Stimulated activated naive CD8-positive, alpha-beta T cell treated with anti-CD3 and anti-CD28 coated beads, Interleukin-15, Interleukin-2, amounts not matched to agents 100 ng/mL and 50 ng/mL, for 24 hours (primary cell): ENCODE results near the gene SULF2.

ENCODE experiments used
- H3K27ac Mint-ChIP-seq: one replicate; pipeline ENCODE4 v1.8.0; 2021; ENCODE audit warnings: mild to moderate bottlenecking, mixed read lengths
- H3K27me3 Mint-ChIP-seq: one replicate; pipeline ENCODE4 v1.8.0; 2021; ENCODE audit warnings: mixed read lengths
- H3K36me3 Mint-ChIP-seq: one replicate; pipeline ENCODE4 v1.8.0; 2021; ENCODE audit warnings: low read depth, mixed read lengths
- H3K4me1 Mint-ChIP-seq: one replicate; pipeline ENCODE4 v1.8.0; 2021; ENCODE audit warnings: low read depth, mixed read lengths
- H3K4me3 Mint-ChIP-seq: one replicate; pipeline ENCODE4 v1.8.0; 2021; ENCODE audit warnings: mild to moderate bottlenecking, mixed read lengths
- H3K9me3 Mint-ChIP-seq: one replicate; pipeline ENCODE4 v1.8.0; 2021; ENCODE audit warnings: mixed read lengths

The SULF2 gene

GRCh38 chr20:47764154-47764733 is 21.0 kb downstream of the SULF2 start:
- H3K36me3 Mint-ChIP-seq = no peaks in the 10 kb centered on the region
- H3K27me3 Mint-ChIP-seq = peaks cover 18% of the 10 kb centered on the region
- no peak overlapping the region for H3K4me3 Mint-ChIP-seq
- H3K9me3 Mint-ChIP-seq = no peaks in the 10 kb centered on the region
- no peaks in the 10 kb centered on the region for H3K4me1 Mint-ChIP-seq
- no peak overlapping the region for H3K27ac Mint-ChIP-seq

GRCh38 chr20:47762699-47763268 is 22.5 kb downstream of the SULF2 start:
- peaks cover 18% of the 10 kb centered on the region for H3K27me3 Mint-ChIP-seq
- no peaks in the 10 kb centered on the region for H3K36me3 Mint-ChIP-seq
- H3K4me3 Mint-ChIP-seq = no peak overlapping the region
- no peak overlapping the region for H3K27ac Mint-ChIP-seq
- H3K4me1 Mint-ChIP-seq = no peaks in the 10 kb centered on the region
- no peaks in the 10 kb centered on the region for H3K9me3 Mint-ChIP-seq

GRCh38 chr20:47761482-47762047 is 23.7 kb downstream of the SULF2 start:
- Mint-ChIP-seq H3K27me3 (peaks cover 18% of the 10 kb centered on the region), H3K36me3 (no peaks in the 10 kb centered on the region), H3K4me3 (no peak overlapping the region), H3K4me1 (no peaks in the 10 kb centered on the region), H3K9me3 (no peaks in the 10 kb centered on the region), H3K27ac (no peak overlapping the region)

- Mint-ChIP-seq H3K9me3 (no peaks in the 10 kb centered on the region), H3K4me1 (no peaks in the 10 kb centered on the region), H3K4me3 (no peak overlapping the region), H3K36me3 (no peaks in the 10 kb centered on the region), H3K27me3 (peaks cover 18% of the 10 kb centered on the region), H3K27ac (no peak overlapping the region)
Measured at GRCh38 chr20:47760686-47761481, 24.4 kb downstream of the SULF2 start.

- no peak overlapping the region for H3K4me3 Mint-ChIP-seq
- H3K27me3 Mint-ChIP-seq = peaks cover 18% of the 10 kb centered on the region
- H3K36me3 Mint-ChIP-seq = no peaks in the 10 kb centered on the region
- H3K4me1 Mint-ChIP-seq = no peaks in the 10 kb centered on the region
- H3K27ac Mint-ChIP-seq = no peak overlapping the region
- no peaks in the 10 kb centered on the region for H3K9me3 Mint-ChIP-seq
Measured at GRCh38 chr20:47758517-47759450, 26.5 kb downstream of the SULF2 start.

- Mint-ChIP-seq H3K4me1 (no peaks in the 10 kb centered on the region), H3K27ac (no peak overlapping the region), H3K27me3 (peaks cover 12% of the 10 kb centered on the region), H3K36me3 (no peaks in the 10 kb centered on the region), H3K9me3 (no peaks in the 10 kb centered on the region), H3K4me3 (no peak overlapping the region)
Measured at GRCh38 chr20:47757145-47758035, 27.9 kb downstream of the SULF2 start.

GRCh38 chr20:47754946-47755652 is 30.2 kb downstream of the SULF2 start:
- no peaks in the 10 kb centered on the region for H3K27me3 Mint-ChIP-seq
- no peak overlapping the region for H3K4me3 Mint-ChIP-seq
- H3K4me1 Mint-ChIP-seq = no peaks in the 10 kb centered on the region
- H3K36me3 Mint-ChIP-seq = no peaks in the 10 kb centered on the region
- H3K27ac Mint-ChIP-seq = no peak overlapping the region
- no peaks in the 10 kb centered on the region for H3K9me3 Mint-ChIP-seq

GRCh38 chr20:47754388-47754715 is 30.9 kb downstream of the SULF2 start:
- Mint-ChIP-seq H3K36me3 (no peaks in the 10 kb centered on the region), H3K4me3 (no peak overlapping the region), H3K9me3 (no peaks in the 10 kb centered on the region), H3K4me1 (no peaks in the 10 kb centered on the region), H3K27me3 (no peaks in the 10 kb centered on the region), H3K27ac (no peak overlapping the region)

GRCh38 chr20:47753576-47754387 is 31.5 kb downstream of the SULF2 start:
- no peaks in the 10 kb centered on the region for H3K27me3 Mint-ChIP-seq
- no peak overlapping the region for H3K27ac Mint-ChIP-seq
- H3K36me3 Mint-ChIP-seq = no peaks in the 10 kb centered on the region
- no peak overlapping the region for H3K4me3 Mint-ChIP-seq
- peaks cover 5% of the 10 kb centered on the region for H3K4me1 Mint-ChIP-seq
- H3K9me3 Mint-ChIP-seq = no peaks in the 10 kb centered on the region

- H3K27me3 Mint-ChIP-seq = no peaks in the 10 kb centered on the region
- H3K9me3 Mint-ChIP-seq = no peaks in the 10 kb centered on the region
- no peaks in the 10 kb centered on the region for H3K36me3 Mint-ChIP-seq
- peaks cover 13% of the 10 kb centered on the region for H3K4me1 Mint-ChIP-seq
- no peak overlapping the region for H3K4me3 Mint-ChIP-seq
- no peak overlapping the region for H3K27ac Mint-ChIP-seq
Measured at GRCh38 chr20:47751449-47751848, 33.8 kb downstream of the SULF2 start.

GRCh38 chr20:47749339-47749738 is 35.9 kb downstream of the SULF2 start:
- H3K27me3 Mint-ChIP-seq = no peaks in the 10 kb centered on the region
- H3K27ac Mint-ChIP-seq = no peak overlapping the region
- H3K4me3 Mint-ChIP-seq = no peak overlapping the region
- peaks cover 13% of the 10 kb centered on the region for H3K4me1 Mint-ChIP-seq
- H3K9me3 Mint-ChIP-seq = no peaks in the 10 kb centered on the region
- no peaks in the 10 kb centered on the region for H3K36me3 Mint-ChIP-seq

GRCh38 chr20:47748823-47749222 is 36.5 kb downstream of the SULF2 start:
- Mint-ChIP-seq H3K9me3 (no peaks in the 10 kb centered on the region), H3K27me3 (no peaks in the 10 kb centered on the region), H3K4me3 (no peak overlapping the region), H3K4me1 (peaks cover 13% of the 10 kb centered on the region), H3K36me3 (no peaks in the 10 kb centered on the region), H3K27ac (no peak overlapping the region)

GRCh38 chr20:47748069-47748468 is 37.2 kb downstream of the SULF2 start:
- Mint-ChIP-seq H3K27me3 (no peaks in the 10 kb centered on the region), H3K4me1 (peaks cover 13% of the 10 kb centered on the region), H3K36me3 (no peaks in the 10 kb centered on the region), H3K9me3 (no peaks in the 10 kb centered on the region), H3K27ac (no peak overlapping the region), H3K4me3 (no peak overlapping the region)
